Loucy (cell line): ENCODE results near the gene XPC.

Experiments used
- H2AFZ ChIP-seq: fragments of 200-600 bp; sonication (generic); 2 replicates; pipeline ENCODE4 v1.6.0; 2016; ENCODE audit warnings: antibody characterized with exemption, mild to moderate bottlenecking, low read length, moderate library complexity
- H3F3A ChIP-seq: fragments of 200-600 bp; 2 replicates; pipeline ENCODE4 v1.6.0; 2016; ENCODE audit warnings: antibody characterized with exemption, low read depth, mild to moderate bottlenecking
- H3K27me3 ChIP-seq: fragments of 200-600 bp; sonication (generic); 2 replicates; pipeline ENCODE4 v1.6.1; 2014; ENCODE audit warnings: low read length, mild to moderate bottlenecking; ENCODE audit not compliant: insufficient read depth, poor library complexity, severe bottlenecking
- H3K36me3 ChIP-seq: fragments of 200-600 bp; sonication (generic); 2 replicates; pipeline ENCODE4 v1.6.1; 2016; ENCODE audit warnings: low read length; ENCODE audit not compliant: insufficient read depth
- H3K4me1 ChIP-seq: fragments of 200-600 bp; sonication (generic); 2 replicates; pipeline ENCODE4 v1.5.1; 2014; ENCODE audit warnings: low read length, mild to moderate bottlenecking; ENCODE audit not compliant: insufficient read depth, poor library complexity, severe bottlenecking
- H3K4me2 ChIP-seq: fragments of 200-600 bp; sonication (generic); 2 replicates; pipeline ENCODE4 v1.6.0; 2014; ENCODE audit warnings: antibody characterized with exemption, low read length, low read depth, mild to moderate bottlenecking; ENCODE audit not compliant: poor library complexity, severe bottlenecking
- H3K4me3 ChIP-seq: fragments of 200-600 bp; sonication (generic); 2 replicates; pipeline ENCODE4 v1.5.1; 2014; ENCODE audit warnings: low read length, mild to moderate bottlenecking, mixed read lengths; ENCODE audit not compliant: poor library complexity, severe bottlenecking
- H3K79me2 ChIP-seq: fragments of 200-600 bp; sonication (generic); 2 replicates; pipeline ENCODE4 v1.6.1; 2014; ENCODE audit warnings: low read length; ENCODE audit not compliant: insufficient read depth
- H3K9ac ChIP-seq: fragments of 200-600 bp; sonication (generic); 2 replicates; pipeline ENCODE4 v1.6.0; 2014; ENCODE audit warnings: mild to moderate bottlenecking, low read depth, low read length, moderate library complexity; ENCODE audit not compliant: poor library complexity, severe bottlenecking
- H3K9me2 ChIP-seq: fragments of 200-600 bp; sonication (generic); replicated peaks from 2 replicates; pipeline ENCODE4 v1.6.1; 2016; ENCODE audit warnings: low read depth, low read length, mixed read lengths
- H3K9me3 ChIP-seq: fragments of 200-600 bp; sonication (generic); 2 replicates; pipeline ENCODE4 v1.6.1; 2014; ENCODE audit warnings: mild to moderate bottlenecking, antibody characterized with exemption, low read length, low read depth; ENCODE audit not compliant: insufficient read depth
- H4K20me1 ChIP-seq: fragments of 200-600 bp; sonication (generic); 2 replicates; pipeline ENCODE4 v1.6.0; 2014; ENCODE audit warnings: antibody characterized with exemption, low read length, mild to moderate bottlenecking; ENCODE audit not compliant: insufficient read depth, poor library complexity, severe bottlenecking
- CTCF ChIP-seq: fragments of 200-600 bp; sonication (generic); conservative IDR thresholded peaks from 2 replicates; pipeline ENCODE4 v1.5.1; 2014; ENCODE audit warnings: mild to moderate bottlenecking, antibody characterized with exemption, low read length
- EZH2phosphoT487 ChIP-seq: fragments of 200-600 bp; IDR thresholded peaks from 2 replicates; pipeline ENCODE4 v1.6.1; 2018; ENCODE audit warnings: antibody characterized with exemption, mild to moderate bottlenecking, moderate library complexity, borderline replicate concordance

XPC gene

GRCh38 chr3:14172496-14172895, 5.9 kb downstream of the XPC start:
- H3K79me2 ChIP-seq = peaks cover 17% of the 10 kb centered on the region
- H4K20me1 ChIP-seq = peaks cover 13% of the 10 kb centered on the region
- H3K9me3 ChIP-seq = no peaks in the 10 kb centered on the region
- no peak overlapping the region for H3K4me2 ChIP-seq
- peaks cover 28% of the 10 kb centered on the region for H3K36me3 ChIP-seq
- peaks cover 38% of the 10 kb centered on the region for H3K4me1 ChIP-seq
- H3K4me3 ChIP-seq = no peak overlapping the region
- no peaks in the 10 kb centered on the region for H3F3A ChIP-seq
- no peaks in the 10 kb centered on the region for H3K9me2 ChIP-seq
- H3K27me3 ChIP-seq = no peaks in the 10 kb centered on the region
- H3K9ac ChIP-seq = no peak overlapping the region
- no peak for TF ChIP-seq CTCF
- TF ChIP-seq EZH2phosphoT487 = no peak
- H2AFZ ChIP-seq = no peak overlapping the region

- H3K4me2 ChIP-seq = no peak overlapping the region
- no peak overlapping the region for H3K4me3 ChIP-seq
Measured at GRCh38 chr3:14170531-14171159, 7.8 kb downstream of the XPC start.

GRCh38 chr3:14169871-14170270, 8.5 kb downstream of the XPC start:
- Histone ChIP-seq H3K79me2 (0 out of 2 replicates have a peak, but pooled peaks cover 2% of the 10 kb centered on the region), H3K36me3 (peaks cover 41% of the 10 kb centered on the region), H3K9ac (no peak overlapping the region), H2AFZ (no peak overlapping the region), H4K20me1 (peaks cover 3% of the 10 kb centered on the region), H3K9me2 (no peaks in the 10 kb centered on the region), H3K4me2 (no peak overlapping the region), H3K4me3 (no peak overlapping the region), H3K27me3 (no peaks in the 10 kb centered on the region), H3K9me3 (no peaks in the 10 kb centered on the region), H3F3A (no peaks in the 10 kb centered on the region), H3K4me1 (peaks cover 14% of the 10 kb centered on the region)
- TF ChIP-seq CTCF = 0 out of 2 replicates have a peak, but pooled peaks have one; percentile 10
- TF ChIP-seq EZH2phosphoT487 = no peak

More at GRCh38 chr3:14170531-14171159, 7.8 kb downstream of the XPC start:
- peaks cover 9% of the 10 kb centered on the region for H4K20me1 ChIP-seq
- H3K4me1 ChIP-seq = peaks cover 21% of the 10 kb centered on the region
- 0 out of 2 replicates have a peak, but pooled peaks cover 4% of the 10 kb centered on the region for H3K79me2 ChIP-seq
- no peak overlapping the region for H3K9ac ChIP-seq
- no peaks in the 10 kb centered on the region for H3K27me3 ChIP-seq
- TF ChIP-seq EZH2phosphoT487 (no peak), CTCF (no peak)
- no peaks in the 10 kb centered on the region for H3K9me3 ChIP-seq
- H2AFZ ChIP-seq = no peak overlapping the region
- no peaks in the 10 kb centered on the region for H3F3A ChIP-seq
- no peaks in the 10 kb centered on the region for H3K9me2 ChIP-seq
- peaks cover 36% of the 10 kb centered on the region for H3K36me3 ChIP-seq
